ENCODE data around the gene KSR1.
"Not testable (repeated sequence)": the region's sequence is repeated elsewhere in the genome, so short reads cannot be mapped to it uniquely, and the experiment has no call there.

Gene KSR1

DNA sequence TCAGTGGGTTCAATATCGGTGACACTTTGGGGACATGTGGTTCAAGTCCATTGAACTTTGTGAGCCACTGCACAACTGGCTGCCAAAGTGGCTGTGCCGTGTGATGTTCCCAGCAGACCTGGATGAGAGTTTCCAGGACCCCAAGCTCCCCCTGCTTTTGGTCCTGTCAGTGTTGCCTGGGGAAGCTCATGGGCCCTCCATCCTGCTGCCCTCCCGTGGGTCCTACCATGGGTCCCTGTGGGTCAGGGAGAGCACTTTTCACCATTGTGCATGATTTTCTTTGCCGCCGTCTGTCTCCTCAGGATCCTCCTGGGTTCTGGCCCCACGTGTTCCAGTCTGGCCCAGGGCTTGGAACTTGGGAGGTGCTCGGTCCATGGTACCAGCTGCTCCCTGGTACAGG, 212.9 kb downstream of the KSR1 start:
- DNase-seq: no peak

- DNase-seq: no peak
These were observed 213.6 kb downstream of the KSR1 start for GRCh38 chr17:27669850-27670249.

- no peak for DNase-seq
These were observed 214.7 kb downstream of the KSR1 start for GRCh38 chr17:27670791-27671590.

- DNase-seq: no peak
These were observed 215.3 kb downstream of the KSR1 start for GRCh38 chr17:27671591-27671910.

DNA sequence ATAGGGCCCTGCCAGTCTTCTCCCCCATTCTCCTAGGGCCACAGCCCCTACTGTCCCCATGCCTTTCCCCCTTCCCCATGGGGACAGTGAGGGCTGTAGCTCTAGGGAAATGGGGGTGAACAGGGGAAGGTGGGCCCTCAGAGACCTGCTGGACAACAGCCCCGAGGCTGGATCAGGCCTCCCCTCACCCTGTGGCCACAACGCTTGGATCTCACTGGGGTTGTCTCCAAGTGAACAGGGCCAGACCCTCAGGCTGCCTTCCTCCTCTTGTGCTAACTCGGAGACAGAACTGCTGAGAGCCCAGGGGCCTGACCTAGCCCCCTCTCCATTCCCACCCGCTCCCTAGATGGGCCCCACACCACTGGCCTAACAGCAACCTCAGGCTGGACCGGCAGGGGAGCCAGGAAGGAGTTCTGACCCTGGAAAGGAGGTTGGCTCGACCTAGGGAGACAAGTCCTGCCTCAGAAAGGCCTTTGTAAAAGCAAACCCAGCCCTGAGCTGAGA, 215.8 kb downstream of the KSR1 start:
- not testable (repeated sequence) for DNase-seq

- no peak for DNase-seq
These were observed 218.1 kb downstream of the KSR1 start for GRCh38 chr17:27674335-27674734.

All from NCI-H2029 (cell line).